Measurements from ENCODE around the gene NEURL3. TPM values are rescaled to one million over a fixed set of nuclear protein-coding genes. Genes with fewer than 3 reads are reported as not detected.
"Not testable (repeated sequence)": the region's sequence is repeated elsewhere in the genome, so short reads cannot be mapped to it uniquely, and the experiment has no call there.

The NEURL3 gene
- total RNA-seq, 1 donor, result not detected

- H3K9me3 ChIP-seq (ENCODE audit: low read depth, low read length), result no peaks in the 10 kb centered on the region
- H3K36me3 ChIP-seq (ENCODE audit: insufficient read depth, low read length), result no peaks in the 10 kb centered on the region
- H3K4me3 ChIP-seq (ENCODE audit: insufficient read depth, low read length), result no peak overlapping the region
- no peak for DNase-seq (ENCODE audit: insufficient read length, low spot score, missing footprints)
- no peaks in the 10 kb centered on the region for H3K4me1 ChIP-seq (ENCODE audit: insufficient read depth, low read length)
- no peak overlapping the region for H3K4me2 ChIP-seq (ENCODE audit: insufficient read depth, low read length)
- H3K79me2 ChIP-seq (ENCODE audit: insufficient read depth, low read length), result no peaks in the 10 kb centered on the region
- no peak for TF ChIP-seq CTCF (IDR thresholded peaks at IDR 0.05; ENCODE audit: extremely low read depth, low read depth, low read length)
- no peak overlapping the region for H2AFZ ChIP-seq (ENCODE audit: low read length)
- H3K27ac ChIP-seq (ENCODE audit: low read depth, low read length), result no peak overlapping the region
- H3K27me3 ChIP-seq (ENCODE audit: insufficient read depth, low read length), result peaks cover 12% of the 10 kb centered on the region
- H4K20me1 ChIP-seq (ENCODE audit: insufficient read depth, low read length), result no peaks in the 10 kb centered on the region
Observed at GRCh38 chr2:96464651-96465050, 40.5 kb downstream of the NEURL3 start.

DNA sequence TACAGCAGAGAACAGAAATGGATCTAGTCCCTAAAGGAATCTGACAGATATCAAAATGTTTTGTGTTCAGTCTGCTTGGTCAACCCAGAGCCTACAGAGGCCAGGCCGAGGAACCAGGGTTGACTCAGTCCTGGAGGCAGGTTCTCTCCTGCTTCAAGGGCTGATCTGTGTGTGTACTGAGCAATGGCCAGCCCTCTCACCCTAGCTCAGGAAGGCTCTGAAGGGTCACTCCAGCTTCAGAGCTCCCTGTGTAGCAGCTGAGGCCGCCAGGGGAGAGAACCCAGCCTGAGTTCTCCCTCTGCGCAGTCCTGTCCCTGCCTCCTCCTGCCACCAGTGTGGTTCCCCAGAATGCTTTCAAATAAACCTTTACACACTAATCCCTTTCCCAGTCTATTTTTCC, 41.1 kb downstream of the NEURL3 start:
- Histone ChIP-seq H3K27me3 (ENCODE audit: insufficient read depth, low read length) (peaks cover 12% of the 10 kb centered on the region), H3K4me2 (ENCODE audit: insufficient read depth, low read length) (no peak overlapping the region), H2AFZ (ENCODE audit: low read length) (no peak overlapping the region), H3K36me3 (ENCODE audit: insufficient read depth, low read length) (no peaks in the 10 kb centered on the region), H3K27ac (ENCODE audit: low read depth, low read length) (no peak overlapping the region), H3K79me2 (ENCODE audit: insufficient read depth, low read length) (no peaks in the 10 kb centered on the region), H3K9me3 (ENCODE audit: low read depth, low read length) (no peaks in the 10 kb centered on the region), H4K20me1 (ENCODE audit: insufficient read depth, low read length) (no peaks in the 10 kb centered on the region), H3K4me3 (ENCODE audit: insufficient read depth, low read length) (no peak overlapping the region), H3K4me1 (ENCODE audit: insufficient read depth, low read length) (no peaks in the 10 kb centered on the region)
- no peak for DNase-seq (ENCODE audit: insufficient read length, low spot score, missing footprints)
- no peak for TF ChIP-seq CTCF (IDR thresholded peaks at IDR 0.05; ENCODE audit: extremely low read depth, low read depth, low read length)

- Histone ChIP-seq H3K9me3 (ENCODE audit: low read depth, low read length) (no peaks in the 10 kb centered on the region), H3K27ac (ENCODE audit: low read depth, low read length) (no peak overlapping the region), H3K4me3 (ENCODE audit: insufficient read depth, low read length) (no peak overlapping the region), H3K4me2 (ENCODE audit: insufficient read depth, low read length) (no peak overlapping the region), H3K79me2 (ENCODE audit: insufficient read depth, low read length) (no peaks in the 10 kb centered on the region), H4K20me1 (ENCODE audit: insufficient read depth, low read length) (no peaks in the 10 kb centered on the region), H3K36me3 (ENCODE audit: insufficient read depth, low read length) (no peaks in the 10 kb centered on the region), H3K27me3 (ENCODE audit: insufficient read depth, low read length) (peaks cover 6% of the 10 kb centered on the region), H3K4me1 (ENCODE audit: insufficient read depth, low read length) (no peaks in the 10 kb centered on the region), H2AFZ (ENCODE audit: low read length) (no peak overlapping the region)
- DNase-seq (ENCODE audit: insufficient read length, low spot score, missing footprints), result no peak
- no peak for TF ChIP-seq CTCF (IDR thresholded peaks at IDR 0.05; ENCODE audit: extremely low read depth, low read depth, low read length)
Observed at GRCh38 chr2:96463119-96463518, 42.0 kb downstream of the NEURL3 start.

- not testable (repeated sequence) for H3K36me3 ChIP-seq (ENCODE audit: insufficient read depth, low read length); H3K9me3 ChIP-seq (ENCODE audit: low read depth, low read length); H2AFZ ChIP-seq (ENCODE audit: low read length); DNase-seq (ENCODE audit: insufficient read length, low spot score, missing footprints); H3K79me2 ChIP-seq (ENCODE audit: insufficient read depth, low read length); H3K27me3 ChIP-seq (ENCODE audit: insufficient read depth, low read length); H3K4me1 ChIP-seq (ENCODE audit: insufficient read depth, low read length); H3K27ac ChIP-seq (ENCODE audit: low read depth, low read length); H3K4me2 ChIP-seq (ENCODE audit: insufficient read depth, low read length); H3K4me3 ChIP-seq (ENCODE audit: insufficient read depth, low read length); H4K20me1 ChIP-seq (ENCODE audit: insufficient read depth, low read length)
Observed at GRCh38 chr2:96461616-96462015, 43.5 kb downstream of the NEURL3 start.
